HuH-7 (cell line): ENCODE results near the gene RAB40C.
"Not testable (repeated sequence)": the region's sequence is repeated elsewhere in the genome, so short reads cannot be mapped to it uniquely, and the experiment has no call there.

Source experiments
- DNase-seq: peaks from one replicate; pipeline ENCODE4 v3.0.0; 2011; ENCODE audit warnings: low spot score

Gene RAB40C

GRCh38 chr16:590815-591200 lies 942 bp downstream of the RAB40C start:
- no peak for DNase-seq

DNA sequence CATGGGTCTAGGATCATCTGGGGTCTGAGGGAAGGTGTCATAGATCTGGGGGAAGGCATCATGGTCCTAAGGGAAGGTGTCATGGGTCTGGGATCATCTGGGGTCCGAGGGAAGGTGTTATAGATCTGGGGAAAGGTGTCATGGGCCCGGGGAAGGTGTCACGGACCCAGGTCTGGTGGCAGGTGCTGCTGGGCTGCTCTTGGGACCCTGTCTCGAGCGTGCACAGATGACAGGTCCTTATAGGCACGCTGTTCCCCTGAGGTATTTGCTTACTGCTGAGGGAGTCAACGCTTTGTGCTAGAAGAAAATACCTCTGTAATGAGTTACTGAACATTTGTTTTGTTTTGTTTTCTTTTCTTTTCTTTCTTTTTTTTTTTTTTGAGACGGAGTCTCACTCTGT lies 1.4 kb downstream of the RAB40C start:
- DNase-seq = no peak

- DNase-seq = no peak
Observed at GRCh38 chr16:591892-592517, 2.1 kb downstream of the RAB40C start.

DNA sequence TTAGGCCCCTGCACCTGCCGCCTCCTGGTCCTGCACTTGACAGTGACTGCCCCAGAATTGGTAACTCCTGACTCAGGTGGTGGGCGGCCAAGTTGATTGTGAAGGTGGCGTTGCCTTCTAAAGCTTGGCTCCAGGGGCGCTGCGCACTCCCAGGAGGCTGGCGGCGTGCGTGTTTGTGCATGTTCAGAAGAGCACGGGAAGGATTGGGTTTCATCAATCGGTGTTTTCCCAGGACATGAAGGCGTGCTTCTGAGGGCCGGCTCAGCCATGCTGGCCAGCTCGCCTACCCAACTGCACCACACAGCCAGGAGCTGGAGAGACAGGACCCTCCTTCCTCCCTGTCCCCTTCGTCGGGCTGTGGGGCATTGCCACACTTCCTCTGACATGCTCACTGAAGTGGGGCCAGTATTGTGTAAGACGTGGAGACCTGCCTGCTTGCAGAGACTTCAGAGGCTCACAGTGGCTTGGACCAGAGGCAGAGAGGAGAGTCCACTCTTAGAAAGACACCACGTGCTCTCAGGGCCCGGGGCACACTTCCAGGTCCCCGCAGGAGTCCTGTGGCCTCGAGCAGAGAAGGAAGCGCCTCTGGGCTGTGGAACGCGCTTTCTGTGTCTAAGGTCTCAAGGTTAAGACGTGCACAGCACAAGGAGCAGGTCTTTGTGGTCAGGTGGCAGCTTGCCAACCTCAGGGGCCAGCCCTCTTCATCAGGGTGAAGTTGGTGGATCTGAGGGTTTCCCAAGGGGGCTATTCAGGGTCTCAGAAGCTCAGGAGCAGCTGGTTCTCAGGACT lies 2.8 kb downstream of the RAB40C start:
- DNase-seq = no peak

DNA sequence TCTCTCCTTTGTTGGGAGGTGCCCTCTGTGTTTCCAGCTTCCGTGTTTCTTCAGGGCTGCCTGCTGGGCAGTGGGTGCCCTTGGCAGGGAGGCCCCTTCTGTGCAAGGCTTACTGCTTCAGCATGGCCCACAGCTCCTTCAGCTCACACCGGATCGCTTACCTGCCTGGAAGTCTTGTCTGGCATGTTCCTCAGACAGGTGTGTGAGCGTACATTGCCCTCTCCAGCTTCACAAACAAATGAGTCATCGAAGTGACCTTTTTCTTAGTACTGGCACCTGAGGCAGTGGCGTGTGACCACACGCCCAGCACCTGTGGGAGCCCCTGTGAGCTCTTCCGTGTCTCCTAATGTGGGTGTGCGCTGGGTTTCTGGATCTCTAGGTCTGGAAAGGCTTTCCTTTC lies 3.5 kb downstream of the RAB40C start:
- no peak for DNase-seq

DNA sequence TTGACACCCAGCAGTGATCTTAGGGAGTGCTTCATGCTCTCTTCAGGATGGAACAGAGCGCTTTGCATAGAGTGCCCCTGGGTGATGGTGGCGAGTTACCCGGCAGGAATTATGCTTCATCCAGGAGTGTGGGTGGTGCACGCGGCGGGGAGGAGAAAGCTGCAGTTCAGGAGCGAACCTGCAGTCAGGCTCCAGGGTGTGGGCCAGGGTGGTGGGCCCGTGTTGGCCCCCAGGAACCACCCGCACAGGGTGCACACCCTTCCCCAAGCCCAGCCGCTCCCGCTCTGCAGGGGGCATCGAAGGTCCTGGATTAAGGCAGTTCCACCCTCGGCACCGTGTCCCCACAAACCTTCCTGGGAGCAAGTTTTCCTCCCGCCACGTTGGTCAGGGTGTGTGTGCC lies 3.9 kb downstream of the RAB40C start:
- DNase-seq = no peak

- no peak for DNase-seq
Observed at GRCh38 chr16:595094-595528, 5.2 kb downstream of the RAB40C start.

DNA sequence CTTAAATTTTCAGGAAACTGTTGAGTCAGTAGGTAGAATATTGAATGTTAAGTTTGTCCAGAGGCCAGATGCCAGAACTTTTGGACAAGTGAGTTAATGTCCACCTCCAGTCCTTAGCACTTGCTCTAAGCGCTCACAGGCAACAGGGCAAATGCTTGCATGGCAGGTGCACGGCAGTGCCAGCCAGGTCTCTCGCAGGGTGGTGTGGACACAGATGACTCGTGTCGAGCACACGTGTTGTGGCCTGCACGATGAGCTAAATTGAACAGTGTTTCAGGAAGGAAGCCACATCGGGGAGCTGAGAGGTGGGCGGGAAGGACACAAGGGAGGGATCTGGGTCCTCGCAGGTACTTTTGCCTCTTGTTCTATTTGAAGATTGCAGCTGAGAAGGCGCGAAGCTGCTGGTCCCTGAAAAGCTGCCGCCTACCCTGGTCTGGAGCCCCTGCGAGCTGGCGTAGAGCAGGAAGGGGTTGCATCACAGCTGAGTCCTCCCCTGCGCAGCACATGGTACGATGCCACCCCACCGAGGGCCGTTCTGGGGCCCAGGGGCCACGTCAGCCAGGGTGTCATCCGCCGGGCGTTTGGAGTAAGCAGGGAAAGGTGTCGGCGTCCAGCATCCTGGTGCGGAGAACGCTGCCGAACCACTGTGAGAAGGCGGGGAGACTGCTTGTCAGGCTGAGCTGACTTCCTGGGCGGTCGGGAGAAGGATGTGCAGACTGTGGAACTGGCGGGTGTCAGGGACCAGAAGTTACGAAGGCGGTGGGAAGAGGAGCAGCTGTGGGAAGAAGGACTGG lies 6.3 kb downstream of the RAB40C start:
- DNase-seq = no peak

DNA sequence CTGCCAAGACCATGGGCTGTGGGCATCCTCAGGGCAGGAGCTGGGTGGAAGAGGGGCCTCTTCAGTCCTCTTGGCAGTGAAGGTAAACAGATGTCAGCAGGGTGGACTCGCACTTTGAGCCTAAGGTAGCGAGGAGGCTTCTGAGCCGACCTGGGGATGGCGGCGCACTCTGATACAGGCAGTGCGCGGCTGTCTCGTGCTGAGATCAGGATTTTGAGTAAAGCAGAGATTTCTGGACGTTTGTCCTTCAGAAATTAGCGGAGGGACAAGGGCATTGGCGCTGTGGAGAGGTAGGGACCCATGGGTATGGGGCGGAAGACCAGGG lies 6.8 kb downstream of the RAB40C start:
- DNase-seq = no peak

DNA sequence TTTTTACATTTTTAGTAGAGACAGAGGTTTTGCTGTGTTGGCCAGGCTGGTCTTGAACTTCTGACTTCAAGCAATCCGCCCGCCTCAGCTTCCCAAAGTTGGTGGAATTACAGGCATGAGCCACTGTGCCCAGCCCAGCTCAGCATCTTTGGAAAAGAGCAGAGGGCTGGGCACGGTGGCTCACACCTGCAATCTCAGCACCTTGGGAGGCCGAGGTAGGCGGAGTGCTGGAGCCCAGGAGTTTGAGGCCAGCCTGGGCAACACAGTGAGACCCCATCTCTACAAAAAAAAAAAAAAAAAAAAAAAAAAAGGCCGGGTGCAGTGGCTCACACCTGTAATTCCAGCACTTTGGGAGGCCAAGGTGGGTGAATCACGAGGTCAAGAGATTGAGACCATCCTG lies 7.8 kb downstream of the RAB40C start:
- not testable (repeated sequence) for DNase-seq

GRCh38 chr16:598823-599739 lies 9.2 kb downstream of the RAB40C start:
- DNase-seq = no peak

- peak; percentile 39 for DNase-seq
Observed at GRCh38 chr16:600781-601180, 10.9 kb downstream of the RAB40C start.

DNA sequence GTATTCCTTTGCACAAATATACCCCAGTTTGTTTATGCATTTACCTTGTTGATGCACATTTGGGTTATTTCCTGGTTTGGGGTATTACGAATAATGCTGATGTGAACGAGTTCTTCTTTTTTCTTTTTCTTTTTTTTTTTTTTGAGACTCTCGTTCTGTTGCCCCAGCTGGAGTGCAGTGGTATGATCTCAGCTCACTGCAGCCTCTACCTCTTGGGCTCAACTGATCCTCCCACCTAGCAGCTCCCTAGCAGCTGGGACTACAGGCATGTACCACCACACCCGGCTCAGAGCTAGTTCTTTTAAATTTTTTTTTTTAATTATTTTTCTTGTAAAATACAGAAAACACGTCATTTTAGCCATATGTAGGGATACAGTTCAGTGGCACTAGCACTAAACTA lies 14.1 kb downstream of the RAB40C start:
- DNase-seq = no peak

DNA sequence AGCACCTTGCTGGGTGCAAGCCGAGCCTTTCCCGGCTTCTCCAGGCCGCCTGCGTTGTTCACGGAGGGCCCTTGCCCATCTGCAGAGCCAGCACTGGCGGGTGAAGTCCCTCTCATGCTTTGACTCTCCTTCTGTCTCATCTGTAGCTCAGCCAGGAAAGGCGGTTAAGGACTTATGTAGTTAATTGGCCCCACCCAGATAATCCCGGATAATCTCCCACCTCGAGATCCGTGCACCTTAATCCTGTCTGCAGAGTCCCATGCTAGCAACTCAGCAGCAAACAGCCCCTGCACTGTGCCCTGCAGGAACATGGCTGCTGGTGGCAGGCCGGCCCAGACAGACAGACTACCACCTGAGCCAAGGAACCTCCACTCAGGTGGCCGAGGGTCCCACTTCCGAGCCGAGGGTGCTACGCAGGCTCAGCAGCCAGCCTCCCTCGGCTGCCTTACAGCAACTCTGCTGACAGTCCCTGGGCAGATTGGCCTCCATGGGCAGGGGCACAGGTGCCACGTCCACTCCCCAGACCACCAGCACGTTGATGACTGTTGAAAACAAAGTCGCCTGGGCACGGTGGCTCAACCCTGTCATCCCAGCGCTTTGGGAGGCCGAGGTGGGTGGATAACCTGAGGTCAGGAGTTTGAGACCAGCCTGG lies 16.9 kb downstream of the RAB40C start:
- DNase-seq = no peak

- DNase-seq = no peak
Observed at GRCh38 chr16:608019-608418, 18.2 kb downstream of the RAB40C start.

DNA sequence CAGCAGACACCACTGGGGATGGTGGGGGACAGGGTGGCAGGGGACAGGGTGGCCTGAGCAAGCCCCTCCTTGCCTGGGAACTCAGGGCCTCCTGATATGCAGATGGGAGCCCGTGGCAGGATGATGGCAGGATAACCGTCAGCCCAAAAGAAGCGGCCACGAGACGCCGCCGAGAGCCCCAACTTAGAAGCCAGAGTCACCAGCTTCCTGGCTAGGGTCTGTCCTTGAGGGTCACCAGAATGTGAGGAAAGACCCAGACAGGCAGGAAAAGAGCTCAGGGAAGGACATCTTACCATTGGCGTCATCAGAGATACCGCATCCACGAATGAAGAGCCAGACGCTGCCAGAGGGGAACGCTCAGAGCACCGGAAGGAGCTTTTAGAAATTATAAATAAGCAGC lies 19.4 kb downstream of the RAB40C start:
- no peak for DNase-seq

DNA sequence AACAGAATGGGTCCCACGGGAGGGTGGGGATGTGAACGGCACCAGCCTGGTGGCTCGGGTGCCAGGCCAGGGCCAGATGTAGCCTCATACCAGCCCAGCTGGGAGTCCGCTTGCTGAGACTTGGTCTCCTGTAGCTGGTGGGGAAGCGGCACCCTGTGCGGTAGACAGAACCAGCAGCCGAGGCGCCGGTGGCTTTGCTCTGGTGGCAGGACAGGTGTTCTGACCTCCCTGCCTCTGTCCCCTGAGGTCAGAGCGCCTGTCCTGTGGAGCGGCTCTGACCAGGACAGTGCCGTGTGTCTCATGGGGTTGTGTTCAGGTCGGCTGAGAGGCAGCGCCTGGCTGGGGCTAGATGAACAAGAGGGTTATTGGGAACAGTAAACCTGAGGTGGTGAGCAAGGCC lies 20.1 kb downstream of the RAB40C start:
- no peak for DNase-seq

GRCh38 chr16:610513-611381 lies 20.9 kb downstream of the RAB40C start:
- peak; percentile 59 for DNase-seq

GRCh38 chr16:615122-615521 lies 25.3 kb downstream of the RAB40C start:
- DNase-seq = no peak

GRCh38 chr16:616733-617586 lies 27.1 kb downstream of the RAB40C start:
- no peak for DNase-seq
